GM19238 (cell line): ENCODE measurements around the gene ZSCAN22.
"Not testable (repeated sequence)": the region's sequence is repeated elsewhere in the genome, so short reads cannot be mapped to it uniquely, and the experiment has no call there.

Experiments
- DNase-seq: peaks from one replicate; pipeline ENCODE4 v3.0.0; 2011; ENCODE audit warnings: low spot score; ENCODE audit not compliant: insufficient read length

Gene ZSCAN22

DNA sequence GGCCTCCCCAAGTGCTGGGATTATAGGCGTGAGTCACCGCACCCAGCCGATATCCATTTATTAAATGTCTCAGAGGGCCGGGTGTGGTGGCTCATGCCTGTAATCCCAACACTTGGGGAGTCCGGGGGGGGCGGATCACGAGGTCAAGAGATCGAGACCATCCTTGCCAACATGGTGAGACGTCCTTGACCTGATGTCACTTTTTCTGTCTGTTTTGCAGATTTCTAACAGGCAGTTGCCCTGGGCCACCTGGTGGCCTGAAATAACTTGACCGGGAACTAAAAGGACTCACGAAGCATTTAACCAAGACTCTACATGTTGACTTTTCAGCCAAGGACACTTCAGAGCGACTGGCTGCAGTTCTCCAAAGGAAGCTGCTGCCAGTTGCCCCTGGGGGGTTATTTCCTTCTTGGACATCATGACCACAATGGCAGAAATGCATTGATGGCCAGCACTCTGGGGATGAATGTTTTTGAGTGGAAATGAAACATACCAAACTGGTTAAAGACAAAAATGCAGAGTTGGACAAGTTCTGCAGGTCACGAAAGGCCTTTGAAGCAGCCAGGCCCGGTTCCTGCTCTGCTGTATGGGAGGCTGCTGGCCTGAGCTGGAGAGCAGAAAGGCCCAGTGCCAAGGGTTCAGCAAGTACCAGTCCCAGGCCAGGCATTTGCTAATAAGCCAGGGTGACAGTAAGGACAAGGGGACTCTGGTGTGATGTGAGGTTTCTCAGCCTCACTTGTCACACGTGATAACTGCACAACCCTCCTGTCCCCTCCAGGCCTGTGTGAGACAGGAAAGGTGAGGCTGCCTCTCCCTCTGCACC, 45.7 kb downstream of the ZSCAN22 start:
- no peak for DNase-seq

DNA sequence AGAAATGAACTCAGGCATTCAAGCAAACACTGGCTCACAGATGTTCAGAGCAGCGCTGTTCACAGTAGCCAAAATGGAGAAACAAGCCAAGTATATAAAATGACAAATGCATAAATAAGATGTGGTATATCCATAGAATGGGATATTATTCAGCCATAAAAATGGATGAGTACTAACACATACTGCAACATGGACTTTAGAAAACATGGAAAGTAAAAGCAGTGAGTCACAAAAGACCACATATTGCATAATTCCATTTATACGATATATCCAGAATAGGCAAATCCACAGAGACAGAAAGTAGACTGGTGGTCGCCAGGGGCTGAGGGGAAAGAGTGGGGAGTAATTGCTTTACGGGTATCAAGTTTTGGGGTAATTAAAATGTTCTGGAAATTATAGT, 47.4 kb downstream of the ZSCAN22 start:
- DNase-seq = no peak

DNA sequence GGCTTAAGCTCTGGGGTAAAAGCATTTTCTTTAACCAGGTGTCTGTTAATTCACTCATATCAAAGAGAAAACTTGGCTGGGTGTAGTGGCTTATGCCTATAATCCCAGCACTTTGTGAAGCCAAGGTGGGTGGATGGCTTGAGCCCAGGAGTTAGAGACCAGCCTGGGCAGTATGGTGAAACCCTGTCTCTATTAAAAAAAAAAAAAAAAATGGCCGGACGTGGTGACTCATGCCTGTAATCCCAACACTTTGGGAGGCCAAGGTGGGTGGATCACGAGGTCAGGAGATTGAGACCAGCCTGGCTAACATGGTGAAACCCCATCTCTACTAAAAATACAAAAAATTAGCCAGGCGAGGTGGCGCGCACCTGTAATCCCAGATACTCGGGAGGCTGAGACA, 49.9 kb downstream of the ZSCAN22 start:
- DNase-seq = not testable (repeated sequence)

DNA sequence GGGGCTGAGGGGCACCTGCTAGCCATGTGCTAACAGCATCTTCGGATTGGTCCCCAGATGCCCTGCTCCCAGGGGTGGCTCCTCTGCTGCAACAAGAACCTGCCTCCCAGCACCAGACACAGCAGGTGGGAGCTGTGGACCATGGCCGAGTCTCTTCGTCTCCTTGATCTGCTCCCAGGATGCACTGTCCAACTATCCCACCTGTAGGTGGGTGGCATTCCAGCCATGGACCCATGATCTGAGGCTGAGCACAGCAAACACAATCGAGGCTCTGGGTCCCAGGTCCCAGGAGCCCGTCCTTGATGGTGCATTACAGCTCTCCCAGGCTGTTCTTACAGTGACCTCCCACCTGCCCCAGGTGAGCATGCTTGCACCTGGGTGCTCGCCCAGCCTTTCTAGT, 52.5 kb downstream of the ZSCAN22 start:
- DNase-seq = no peak

DNA sequence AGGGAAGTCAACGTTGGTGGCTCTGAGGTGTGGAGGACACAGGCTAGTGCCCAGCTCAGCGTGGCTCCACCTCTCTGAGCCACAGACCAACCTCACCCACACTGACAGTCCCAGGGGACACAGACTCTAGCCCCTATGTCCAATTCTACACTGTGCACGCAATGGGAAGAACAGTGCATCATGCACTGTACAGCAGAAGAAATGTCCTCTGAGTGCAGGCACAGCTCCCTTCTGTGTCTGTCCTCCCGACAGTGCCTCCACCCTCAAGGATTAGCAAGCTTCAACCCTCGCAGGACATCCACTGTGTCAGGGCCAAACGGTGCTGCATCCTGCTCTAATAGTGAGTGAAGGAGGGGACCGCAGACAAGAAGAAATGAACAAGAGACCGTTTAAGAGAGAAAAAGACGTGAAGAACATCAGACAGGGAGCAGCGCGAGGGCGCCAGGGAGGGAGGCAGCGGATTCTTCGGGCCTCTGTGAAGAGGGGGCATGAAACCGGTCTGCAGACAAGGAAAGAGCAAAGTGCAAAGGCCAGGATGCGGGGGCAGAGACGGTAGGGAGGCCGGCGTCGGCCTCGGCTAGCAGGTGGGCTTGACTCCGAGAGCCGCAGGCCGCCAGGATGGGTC, 53.4 kb downstream of the ZSCAN22 start:
- no peak for DNase-seq

DNA sequence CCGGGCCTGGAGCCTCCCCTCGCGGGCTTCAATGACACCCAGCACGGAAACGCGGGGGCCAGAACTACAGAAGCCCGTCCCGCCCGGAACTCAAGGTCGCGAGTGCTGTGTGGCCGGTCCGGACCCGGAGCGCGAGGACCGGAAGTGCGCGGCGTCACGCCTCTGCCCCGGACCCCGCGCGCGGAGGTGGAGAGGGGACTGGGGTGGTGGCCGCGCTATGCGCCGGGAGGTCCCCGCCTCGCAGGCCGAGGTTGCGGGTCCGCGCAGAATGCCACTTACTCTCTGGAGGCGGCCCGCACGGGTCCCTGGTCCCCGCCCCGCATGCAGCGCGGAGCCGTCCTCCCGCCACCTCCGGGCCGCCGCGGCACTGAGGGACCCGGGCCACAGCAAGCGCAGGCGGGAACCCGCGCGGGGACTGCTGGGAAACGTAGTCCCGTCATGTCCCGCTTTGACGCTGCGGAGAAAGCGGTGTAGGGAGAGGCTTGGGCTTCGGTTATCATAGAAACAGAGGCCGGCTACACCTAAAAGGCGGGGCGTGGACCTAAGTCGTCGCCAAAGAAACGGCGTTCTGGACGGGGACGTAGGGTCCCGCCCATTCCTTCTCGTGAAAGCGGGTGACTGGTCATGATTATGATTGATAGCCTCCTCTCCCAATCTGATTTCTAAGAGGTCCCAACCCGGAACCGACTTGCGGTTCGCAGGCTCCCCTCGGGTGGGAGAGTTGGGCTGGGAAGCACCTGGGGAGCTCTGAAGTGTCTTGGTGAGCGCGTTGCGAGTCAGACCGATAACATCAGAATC, 54.1 kb downstream of the ZSCAN22 start, which contains the start of gene ZNF837:
ZNF837 (minus strand) TSS at position 369 of the 798 bp plus-strand sequence. CDS start 11,698 bp downstream, outside the sequence.
- peak; percentile 95 for DNase-seq

DNA sequence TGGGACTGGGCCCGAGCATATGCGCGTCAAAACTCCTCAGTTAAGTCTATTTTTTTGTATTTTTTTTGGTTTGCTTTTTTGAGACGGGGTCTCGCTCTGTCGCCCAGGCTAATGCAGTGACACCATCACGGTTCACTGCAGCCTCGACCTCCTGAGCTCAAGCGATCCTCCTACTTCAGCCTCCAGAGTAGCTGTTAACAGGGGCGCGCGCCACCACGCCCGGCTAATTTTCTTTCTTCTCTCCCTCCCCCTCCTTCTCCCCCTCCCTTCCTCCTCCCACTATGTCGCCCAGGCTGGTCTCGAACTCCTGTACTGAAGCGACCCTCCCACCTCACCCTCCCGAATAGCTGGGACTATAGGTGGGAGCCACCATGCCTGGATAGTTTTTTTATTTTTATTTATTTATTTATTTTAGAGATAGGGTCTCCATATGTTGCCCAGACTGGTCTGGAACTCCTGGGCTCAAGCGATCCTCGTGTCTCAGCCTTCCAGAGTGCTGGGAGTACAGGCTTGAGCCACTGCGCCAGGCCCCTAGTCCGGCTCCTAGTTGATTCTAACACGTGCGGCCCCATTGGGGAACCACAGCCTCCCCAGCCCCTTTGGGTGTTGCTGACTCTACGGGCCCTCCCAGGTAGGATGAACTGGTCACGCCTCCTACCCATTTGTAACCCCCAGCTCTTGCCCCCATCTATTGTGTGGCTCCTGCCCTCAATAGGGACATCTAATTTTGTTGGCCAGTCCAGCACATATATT, 54.8 kb downstream of the ZSCAN22 start:
- no peak for DNase-seq

DNA sequence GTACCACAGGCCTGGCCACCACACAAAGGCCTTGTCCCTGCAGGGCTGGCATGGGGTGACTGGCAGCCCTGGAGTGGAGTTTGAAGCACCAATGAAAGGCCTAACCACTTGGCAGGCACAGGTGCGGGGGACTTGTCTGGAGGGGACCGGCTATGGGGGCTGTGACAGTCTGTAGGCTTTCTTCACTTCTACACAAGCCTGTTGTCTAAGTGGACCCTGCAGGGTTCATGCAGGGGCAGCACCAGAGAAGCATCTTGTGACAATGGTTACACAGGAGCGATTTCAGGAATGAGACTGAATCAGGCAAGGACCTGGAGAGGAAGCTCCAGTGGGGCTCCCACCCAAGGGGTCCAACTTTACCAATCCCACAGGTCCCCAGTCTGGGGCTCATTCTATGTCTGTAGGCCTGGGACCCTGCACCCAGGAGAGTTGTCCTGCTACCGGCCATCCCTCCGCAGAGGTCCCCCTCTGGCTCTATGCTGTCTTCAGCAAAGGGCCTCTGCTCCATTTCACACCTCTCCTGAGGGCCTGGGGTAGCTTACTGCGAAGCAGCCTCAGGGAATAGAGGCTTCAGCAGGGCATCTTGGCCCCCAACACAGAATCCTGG, 56.3 kb downstream of the ZSCAN22 start:
- no peak for DNase-seq

DNA sequence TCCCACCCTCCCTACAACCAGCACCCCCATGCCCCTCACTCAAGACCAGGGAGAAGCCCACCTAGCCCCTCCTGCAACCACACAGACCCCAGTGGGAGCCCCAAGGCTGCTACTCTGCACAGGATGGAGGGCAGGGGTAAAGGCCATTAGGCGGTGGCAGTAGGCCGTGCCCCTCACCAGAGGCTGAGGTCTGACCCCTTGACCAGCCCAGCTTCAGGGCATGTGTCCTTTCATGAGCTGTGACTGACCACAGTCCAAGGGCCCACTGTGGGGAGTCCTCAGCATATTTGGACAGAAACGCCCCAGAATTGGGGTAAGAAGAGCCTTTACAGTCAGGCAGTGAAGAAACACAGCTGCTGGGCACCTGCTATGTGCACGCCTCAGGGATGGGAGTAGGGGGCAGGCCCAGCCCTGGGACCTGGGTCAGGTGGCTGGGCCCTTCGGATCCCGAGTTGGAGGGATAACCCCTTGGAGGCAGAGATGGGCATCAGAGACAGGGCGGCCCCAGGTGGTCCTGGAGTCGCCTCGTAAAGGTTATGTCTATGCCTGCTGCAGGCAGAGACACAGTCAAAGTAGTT, 58.6 kb downstream of the ZSCAN22 start:
- no peak for DNase-seq

DNA sequence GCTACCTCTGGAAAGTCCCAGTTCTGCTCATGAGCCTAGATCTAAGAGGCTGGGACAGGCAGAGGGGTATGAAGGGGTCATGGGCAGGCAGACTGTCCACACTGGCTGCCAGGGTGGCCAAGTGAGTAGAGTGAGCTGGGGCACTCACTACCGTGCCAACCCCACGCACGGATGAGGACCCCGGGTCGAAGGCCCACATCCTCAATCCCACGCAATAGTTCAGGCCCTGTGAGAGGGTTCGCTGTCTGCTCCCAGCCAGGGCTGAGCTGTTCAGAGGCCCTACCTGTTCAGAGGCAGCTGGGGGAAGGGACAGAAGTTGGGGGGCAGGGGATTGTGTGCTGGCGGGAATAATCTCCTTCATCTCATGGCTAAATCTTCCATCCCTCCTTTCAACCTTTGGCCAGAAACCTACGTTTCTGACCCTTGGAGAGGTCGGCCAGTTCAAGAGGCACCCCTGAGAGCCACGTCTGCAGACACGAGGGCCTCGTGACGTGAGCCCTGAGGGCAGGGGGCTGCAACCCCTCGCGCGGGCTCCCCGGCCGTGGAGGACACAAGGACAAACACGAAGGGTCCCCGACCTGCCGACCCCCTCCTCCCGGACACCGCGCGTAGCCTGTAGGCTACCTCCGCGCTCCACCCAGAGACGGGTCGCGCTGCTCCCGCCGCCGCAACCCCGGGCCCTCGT, 59.2 kb downstream of the ZSCAN22 start:
- no peak for DNase-seq

DNA sequence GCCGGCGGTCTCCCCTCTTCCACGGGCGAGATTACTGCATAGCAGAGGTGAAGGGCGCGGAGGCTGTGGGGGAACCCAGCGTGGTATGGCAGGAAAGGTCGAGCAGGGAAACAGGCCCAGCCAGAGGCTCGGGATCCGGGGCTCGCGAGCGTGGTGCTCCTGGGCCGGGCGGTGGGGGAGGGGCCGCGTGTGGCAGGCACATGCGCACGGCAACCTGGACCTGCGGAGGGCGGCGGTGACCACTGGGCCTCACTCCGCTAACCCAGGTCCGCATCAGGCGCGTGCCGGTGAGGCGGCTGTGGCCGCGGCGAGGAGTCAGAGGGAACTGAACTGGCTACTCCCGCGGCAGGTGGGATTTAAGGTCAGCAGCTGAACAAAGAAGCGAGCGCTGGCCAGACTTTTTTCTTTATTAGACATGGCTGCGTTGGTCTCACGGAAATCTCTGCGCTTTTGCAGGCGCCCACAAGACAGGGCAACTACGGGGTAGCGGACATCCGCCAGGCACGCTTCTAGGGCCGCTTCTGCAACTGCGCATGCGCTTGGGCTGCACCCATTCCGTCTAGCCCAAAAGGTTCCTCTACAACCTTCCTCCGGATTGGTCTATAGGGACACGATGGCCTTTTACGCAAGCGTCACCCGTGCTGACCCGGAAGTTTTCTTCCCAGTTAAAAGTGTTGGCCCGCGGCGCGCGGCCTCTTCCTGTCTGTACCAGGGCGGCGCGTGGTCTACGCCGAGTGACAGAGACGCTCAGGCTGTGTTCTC, 60.0 kb downstream of the ZSCAN22 start, which contains the start of gene RPS5:
RPS5 (plus strand) TSS at position 694 of the 762 bp plus-strand sequence. CDS start 869 bp downstream, outside the sequence.
- DNase-seq = peak; percentile 99

DNA sequence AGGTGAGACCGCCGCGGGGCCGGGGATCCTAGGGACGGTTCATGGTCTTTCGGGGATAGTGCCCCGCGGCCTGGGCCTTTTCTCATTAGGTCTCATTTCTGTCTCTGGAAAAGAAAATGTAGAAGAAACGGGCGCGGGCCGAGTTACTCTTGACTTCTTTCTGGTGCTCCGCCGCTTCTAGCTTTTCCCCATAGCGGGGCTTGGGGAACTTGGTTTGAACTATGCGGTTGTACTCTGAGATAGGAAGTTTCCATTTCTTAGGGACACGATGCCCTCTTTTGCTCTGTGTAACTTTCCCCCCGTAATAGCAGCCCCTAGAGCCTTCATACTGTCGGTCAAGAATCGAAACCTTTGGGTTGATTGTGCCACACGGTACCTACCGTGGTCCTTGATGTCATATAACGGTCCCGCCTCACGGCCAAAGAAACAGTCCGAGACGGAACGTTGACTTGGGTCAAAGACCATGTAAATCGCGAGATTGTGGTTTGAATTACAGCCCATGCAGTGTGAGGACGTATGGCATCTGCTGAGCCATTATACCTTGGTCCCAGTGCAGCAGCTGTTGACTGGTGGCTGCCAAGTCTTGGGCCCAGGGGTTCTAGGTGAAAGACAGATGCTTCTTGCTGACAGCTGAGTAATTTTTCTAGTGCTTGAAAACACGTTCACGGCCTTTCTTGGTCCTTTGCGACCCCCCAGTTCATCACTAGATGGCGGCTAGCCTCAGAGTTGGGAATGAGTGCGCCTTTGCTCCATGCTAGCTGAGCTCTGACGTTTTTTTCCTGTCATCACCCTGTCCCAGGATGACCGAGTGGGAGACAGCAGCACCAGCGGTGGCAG, 60.8 kb downstream of the ZSCAN22 start:
- DNase-seq = no peak

DNA sequence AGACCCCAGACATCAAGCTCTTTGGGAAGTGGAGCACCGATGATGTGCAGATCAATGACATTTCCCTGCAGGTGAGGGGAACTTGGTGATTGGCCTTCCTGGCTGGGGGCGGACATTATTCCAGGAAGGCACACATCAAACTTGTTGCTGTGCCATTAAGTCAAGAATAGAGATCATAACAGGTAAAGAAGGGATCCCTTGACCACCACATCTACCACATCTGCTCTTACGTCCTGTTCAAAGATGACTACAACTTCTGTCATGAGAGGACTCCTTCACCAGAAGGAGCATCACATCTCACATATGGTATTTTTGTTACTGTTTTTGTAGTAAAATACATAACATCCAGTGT, 61.4 kb downstream of the ZSCAN22 start:
- no peak for DNase-seq
